Cardiac fibroblast (primary cell): ENCODE data around the gene SDC1.

ENCODE experiments used
- DNase-seq, 2 donors: peaks; one replicate each; pipeline versions ENCODE4 v3.0.0 to v3.0.0-alpha.2; 2010; ENCODE audit warnings: low read depth in 2 of 2
- H3K4me3 ChIP-seq, 2 donors: replicated peaks in 1 of 2; 1 replicate in 1 of 2; 2 replicates in 1 of 2; pipeline ENCODE4 v1.5.1; 2011; ENCODE audit warnings: low read depth in 2 of 2, low read length in 2 of 2, mild to moderate bottlenecking in 2 of 2, moderate library complexity in 1 of 2
- TF ChIP-seq, protein P1 (sequence below): IDR thresholded peaks from one replicate; pipeline ENCODE4 v1.5.1; 2011; ENCODE audit warnings: low read depth, mild to moderate bottlenecking, low read length, inconsistent platforms

SDC1 gene

DNA sequence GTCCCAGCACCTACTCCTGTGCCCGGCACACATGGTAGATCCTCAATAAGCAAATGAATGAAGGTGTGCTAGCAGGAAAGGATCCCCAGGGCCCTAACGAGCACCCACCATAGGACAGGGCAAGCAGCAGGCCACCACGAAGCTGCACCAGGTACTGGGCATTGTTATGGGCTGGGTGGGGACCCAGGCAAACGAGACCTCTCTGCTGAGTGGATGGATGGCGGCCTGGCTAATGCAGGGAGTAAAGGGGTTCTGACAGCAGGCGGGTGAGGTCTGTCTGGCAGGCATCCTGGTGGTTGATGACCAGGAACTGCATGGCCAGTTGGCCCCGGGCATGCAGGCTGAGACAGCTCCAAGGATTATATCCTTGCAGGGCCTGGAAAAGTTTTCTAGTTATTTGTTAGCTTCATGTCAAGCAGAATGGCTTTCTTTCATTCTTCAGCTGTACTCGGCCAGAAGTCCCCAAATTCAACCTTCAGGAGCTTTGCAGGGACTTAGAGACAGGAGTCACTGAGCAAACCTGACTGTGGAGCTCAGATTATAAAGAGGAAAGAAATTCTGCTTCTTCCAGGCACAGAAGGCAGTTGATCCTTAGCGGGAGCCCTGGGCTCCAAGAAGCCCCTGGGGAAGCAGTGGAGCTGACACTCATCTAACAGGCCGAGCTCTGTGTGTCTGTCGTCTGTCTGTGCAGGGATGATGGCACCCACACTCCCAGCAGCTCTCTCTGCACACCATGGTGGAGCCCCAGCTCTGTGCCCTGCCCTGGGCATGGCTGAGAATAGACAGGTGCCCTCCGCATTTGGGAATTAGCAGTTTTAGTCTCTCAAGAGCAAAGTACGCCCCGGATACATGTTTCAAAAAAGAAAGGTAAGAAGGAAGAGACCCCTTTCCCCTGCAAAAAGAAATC lies 51.2 kb downstream of the SDC1 start:
- no peak for DNase-seq
- H3K4me3 ChIP-seq: no peak overlapping the region
- TF ChIP-seq, protein P1, sequence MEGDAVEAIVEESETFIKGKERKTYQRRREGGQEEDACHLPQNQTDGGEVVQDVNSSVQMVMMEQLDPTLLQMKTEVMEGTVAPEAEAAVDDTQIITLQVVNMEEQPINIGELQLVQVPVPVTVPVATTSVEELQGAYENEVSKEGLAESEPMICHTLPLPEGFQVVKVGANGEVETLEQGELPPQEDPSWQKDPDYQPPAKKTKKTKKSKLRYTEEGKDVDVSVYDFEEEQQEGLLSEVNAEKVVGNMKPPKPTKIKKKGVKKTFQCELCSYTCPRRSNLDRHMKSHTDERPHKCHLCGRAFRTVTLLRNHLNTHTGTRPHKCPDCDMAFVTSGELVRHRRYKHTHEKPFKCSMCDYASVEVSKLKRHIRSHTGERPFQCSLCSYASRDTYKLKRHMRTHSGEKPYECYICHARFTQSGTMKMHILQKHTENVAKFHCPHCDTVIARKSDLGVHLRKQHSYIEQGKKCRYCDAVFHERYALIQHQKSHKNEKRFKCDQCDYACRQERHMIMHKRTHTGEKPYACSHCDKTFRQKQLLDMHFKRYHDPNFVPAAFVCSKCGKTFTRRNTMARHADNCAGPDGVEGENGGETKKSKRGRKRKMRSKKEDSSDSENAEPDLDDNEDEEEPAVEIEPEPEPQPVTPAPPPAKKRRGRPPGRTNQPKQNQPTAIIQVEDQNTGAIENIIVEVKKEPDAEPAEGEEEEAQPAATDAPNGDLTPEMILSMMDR: no peak

DNA sequence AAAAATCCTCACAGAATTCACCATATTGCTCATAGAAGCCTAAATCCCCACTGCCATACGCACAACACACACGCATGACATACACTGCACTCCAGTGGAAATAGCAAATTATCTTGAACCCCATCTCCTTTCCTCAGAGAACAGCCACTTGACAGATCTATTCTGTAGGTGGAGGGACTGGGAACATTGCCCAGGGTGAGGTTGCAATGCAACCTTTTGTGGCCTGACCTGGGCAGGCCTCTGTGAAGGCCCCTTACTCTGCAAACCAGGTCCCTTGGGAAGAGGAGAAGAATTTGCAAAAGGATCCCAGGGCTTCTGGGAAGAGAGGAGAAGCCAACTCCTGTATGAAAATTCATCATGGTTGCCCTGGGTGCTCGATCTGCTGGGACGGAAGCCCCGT lies 51.9 kb downstream of the SDC1 start:
- no peak for DNase-seq
- H3K4me3 ChIP-seq: no peak overlapping the region
- TF ChIP-seq, protein P1: no peak

DNA sequence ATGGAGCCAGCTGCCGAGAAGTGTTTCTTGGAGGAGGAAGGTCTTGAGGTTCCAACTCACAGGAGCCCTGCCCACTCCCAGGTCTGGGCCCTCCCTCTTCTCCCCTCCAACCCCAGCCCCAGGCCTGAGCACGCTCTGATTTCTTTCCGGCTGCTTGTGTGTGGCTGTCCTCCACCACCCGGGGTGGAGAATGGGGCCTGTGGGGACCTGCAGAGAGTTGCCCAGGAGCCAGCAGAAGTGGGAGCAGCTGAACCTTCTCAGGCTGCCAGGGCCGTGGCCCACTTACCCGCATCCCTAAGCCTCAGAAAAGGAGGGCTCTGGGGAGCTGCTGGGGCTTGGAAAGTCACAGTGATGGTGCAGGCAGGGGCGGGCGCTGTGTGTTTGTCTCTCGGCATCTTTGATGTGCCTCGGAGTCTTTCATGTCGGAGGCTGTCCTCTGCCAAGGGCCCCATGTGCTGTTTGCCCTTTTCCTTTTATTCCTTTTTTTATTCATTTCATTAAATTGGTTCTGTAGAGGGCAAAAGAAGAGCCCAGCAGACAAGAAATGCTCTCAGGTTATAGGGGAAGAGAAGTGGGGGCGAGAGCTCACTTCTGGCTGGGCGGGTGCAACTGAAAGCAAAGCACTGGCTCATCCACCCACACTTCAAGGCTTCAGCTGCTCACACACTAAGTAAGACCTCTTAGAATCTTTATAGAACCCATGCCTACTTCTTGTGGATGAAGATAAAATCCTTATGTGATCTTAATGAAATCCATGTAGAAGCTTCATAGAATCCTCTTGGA lies 52.5 kb downstream of the SDC1 start:
- TF ChIP-seq, protein P1: no peak
- H3K4me3 ChIP-seq: no peak overlapping the region
- no peak for DNase-seq

DNA sequence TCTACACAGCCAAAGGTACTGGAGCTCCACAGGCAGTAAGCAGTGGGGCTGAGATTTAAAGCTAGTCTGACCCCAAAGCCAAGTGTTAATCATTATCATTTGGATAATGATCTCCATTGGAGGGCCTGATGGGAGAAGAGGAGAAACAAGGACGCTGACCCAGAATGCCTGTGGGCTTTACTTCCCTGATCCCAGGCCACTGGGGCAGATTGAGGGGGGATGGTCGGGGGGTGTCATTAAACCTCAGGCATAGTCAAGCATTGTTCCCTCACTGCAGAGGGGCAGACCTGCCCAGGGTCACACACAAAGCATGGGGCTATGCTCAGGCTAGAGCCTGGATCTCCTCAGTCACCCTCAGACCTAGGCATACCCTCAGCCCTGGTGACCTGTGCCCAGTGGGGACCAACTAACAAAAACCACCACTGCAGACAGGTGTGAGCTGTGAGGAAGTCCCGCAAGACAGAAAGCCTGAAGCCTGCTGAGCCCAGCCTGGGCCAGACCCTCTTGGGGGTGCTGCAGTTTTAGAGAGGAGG lies 53.4 kb downstream of the SDC1 start:
- TF ChIP-seq, protein P1: no peak
- no peak for DNase-seq
- no peak overlapping the region for H3K4me3 ChIP-seq

DNA sequence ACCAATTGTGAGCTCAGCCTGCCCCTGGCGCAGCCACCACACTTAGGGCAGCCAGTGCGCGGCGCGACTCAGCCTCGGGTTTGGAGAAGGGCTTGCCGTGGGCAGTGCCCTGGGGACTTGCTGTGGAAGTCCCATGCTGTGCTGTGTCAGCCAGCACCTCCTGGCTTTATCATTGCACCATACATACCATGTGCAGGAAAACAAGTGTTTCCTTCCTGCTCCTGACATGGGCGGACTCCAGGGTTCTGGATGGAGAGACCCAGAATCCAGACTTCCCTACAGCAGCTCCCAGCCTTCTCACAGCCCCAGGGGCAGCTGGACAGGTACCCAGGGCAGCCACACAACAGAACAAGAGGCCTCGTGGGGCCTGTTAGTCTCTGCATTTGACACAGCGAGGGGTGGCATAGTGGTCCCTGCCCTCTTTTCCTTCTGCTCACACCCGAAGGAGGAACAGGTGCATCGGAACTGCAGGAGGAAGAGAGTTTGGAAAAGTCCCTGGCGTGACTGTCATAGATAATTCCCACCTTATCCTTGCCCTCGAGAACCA lies 54.2 kb downstream of the SDC1 start:
- no peak for DNase-seq
- TF ChIP-seq, protein P1: no peak
- no peak overlapping the region for H3K4me3 ChIP-seq

DNA sequence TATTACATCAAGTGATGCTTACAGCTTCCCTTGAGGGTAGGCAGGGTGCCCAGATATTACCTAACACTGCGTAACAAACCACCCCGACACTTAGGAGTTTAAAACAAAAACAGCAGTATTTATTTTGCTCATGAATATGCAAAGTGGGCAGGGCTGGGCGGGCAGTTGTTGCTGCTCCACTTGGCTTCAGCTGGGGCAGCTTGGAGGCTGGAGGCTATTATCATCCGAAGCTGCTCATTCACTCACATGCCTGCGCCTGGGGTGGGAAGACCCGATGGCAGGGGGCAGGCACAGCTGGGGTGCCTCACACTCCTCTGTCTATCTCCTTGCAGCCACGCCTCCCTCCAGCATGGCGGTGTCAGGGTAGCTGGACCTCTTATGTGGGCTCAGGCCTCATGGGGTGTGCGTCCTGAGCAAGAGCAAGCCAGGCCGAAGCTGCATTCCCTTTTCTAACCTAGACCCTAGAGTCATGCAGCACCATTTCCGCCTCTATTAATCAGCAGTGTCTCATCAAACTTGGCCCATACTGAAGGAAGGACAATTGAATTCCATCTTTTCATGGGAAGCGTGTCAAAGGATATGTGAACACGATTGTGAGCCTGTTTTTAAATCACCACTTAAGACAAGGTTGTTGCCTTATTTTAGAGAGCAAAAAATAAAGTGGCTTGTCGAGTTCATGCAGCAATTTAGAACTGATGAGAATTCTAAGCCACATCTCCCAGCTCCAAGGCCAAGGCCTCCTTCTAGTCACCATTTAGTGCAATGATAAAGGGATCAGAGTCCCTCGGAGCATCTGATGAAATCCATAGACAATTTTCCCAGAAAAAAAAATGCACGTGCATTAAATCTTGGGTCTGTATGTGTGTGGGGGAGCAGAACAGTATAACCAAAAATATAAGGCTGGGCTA lies 54.9 kb downstream of the SDC1 start:
- TF ChIP-seq, protein P1: no peak
- DNase-seq: peak in 1 of 2 donors; percentile 68
- no peak overlapping the region for H3K4me3 ChIP-seq
